ENCODE measurements around the gene RECK. TPM values are rescaled to one million over a fixed set of nuclear protein-coding genes. Genes with fewer than 3 reads are reported as not detected.
A peak's percentile ranks its signal among the peaks of the same experiment; 100 is the strongest.
"Not testable (repeated sequence)": the region's sequence is repeated elsewhere in the genome, so short reads cannot be mapped to it uniquely, and the experiment has no call there.

RECK gene
- total RNA-seq, 1 donor from 2014 or later, result 11.6 TPM

DNA sequence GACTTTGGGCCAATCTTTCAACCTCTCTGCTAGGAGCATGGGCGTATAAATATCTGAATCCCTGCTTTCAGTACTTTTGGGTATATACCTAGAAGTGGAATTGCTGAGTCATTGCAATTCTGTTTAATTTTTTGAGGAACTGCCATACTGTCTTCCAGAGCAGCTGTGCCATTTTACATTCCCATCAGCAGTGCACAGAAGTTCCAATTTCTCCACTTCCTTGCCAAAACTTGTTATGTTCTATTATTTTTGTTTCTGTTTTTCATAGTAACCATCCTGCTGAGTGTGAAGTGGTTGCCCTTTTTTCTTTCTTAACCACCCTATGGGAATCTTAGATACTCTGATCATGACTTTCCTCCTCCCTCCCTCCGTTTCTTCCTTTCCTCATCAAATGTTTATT lies 121.4 kb downstream of the RECK start:
- DNase-seq (ENCODE audit: low read depth), result no peak

DNA sequence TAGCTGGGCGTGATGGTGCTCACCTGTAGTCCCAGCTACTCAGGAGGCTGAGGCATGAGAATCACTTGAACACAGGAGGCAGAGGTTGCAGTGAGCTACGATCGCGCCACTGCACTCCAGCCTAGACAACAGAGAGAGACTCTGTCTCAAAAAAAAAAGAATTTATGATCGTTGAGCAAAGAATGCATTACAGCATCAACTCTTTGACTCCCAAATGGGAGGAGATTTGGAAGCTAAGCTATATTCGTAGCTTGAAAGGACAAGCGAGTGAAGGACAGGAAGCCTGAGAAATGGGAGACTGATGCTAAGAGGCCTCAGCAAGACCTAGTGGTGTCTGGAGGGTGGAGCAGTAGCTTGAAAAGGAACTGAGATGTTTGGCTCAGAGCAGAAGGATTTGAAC lies 122.2 kb downstream of the RECK start:
- no peak for DNase-seq (ENCODE audit: low read depth)

DNA sequence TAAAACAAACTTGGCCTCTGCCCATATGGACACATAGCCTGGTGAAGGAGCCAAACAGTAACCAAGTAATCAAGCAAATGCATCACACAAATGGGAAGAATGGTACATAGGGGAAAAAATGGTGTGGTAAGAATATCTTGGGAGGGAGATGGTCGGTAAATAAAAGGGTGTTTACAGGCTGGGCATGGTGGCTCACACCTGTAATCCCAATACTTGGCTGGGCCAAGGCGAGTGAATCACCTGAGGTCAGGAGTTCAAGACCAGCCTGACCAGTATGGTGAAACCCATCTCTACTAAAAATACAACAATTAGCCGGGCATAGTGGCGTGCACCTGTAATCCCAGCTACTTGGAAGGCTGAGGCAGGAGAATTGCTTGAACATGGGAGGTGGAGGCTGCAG lies 122.8 kb downstream of the RECK start:
- not testable (repeated sequence) for DNase-seq (ENCODE audit: low read depth)

DNA sequence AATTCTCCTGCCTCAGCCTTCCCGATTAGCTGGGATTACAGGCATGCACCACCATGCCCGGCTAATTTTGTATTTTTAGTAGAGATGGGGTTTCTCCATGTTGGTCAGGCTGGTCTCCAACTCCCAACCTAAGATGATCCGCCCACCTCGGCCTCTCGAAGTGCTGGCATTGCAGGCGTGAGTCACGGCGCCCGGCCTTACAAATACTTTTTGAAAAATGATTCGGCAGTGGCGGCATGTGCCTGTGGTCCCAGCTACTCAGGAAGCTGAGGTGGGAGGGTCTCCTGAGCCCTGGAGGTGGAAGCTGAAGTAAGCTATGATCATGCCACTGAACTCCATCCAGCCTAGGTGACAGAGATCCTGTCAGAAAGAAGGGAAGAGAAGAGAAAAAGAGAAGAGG lies 123.4 kb downstream of the RECK start:
- DNase-seq (ENCODE audit: low read depth), result not testable (repeated sequence)

DNA sequence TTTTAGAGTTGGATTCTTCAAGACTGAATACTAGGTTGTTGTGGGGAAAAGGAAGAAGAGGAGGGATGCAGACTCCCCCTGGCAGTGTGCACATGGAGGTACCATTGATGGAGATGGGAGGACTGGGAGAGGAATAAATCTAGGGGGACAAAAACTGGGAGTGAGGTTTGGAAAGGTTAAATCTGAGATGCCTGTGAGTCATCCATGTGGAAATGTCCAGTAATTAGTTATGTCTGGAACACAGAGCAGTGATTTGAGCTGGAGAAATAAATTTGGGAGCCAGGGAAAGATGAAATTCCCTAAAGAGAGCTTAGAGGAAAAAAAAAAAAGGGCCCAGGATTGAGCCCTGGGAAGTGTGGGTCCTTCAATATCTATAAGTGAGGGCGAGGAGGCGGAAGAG lies 124.5 kb downstream of the RECK start:
- DNase-seq (ENCODE audit: low read depth), result no peak

DNA sequence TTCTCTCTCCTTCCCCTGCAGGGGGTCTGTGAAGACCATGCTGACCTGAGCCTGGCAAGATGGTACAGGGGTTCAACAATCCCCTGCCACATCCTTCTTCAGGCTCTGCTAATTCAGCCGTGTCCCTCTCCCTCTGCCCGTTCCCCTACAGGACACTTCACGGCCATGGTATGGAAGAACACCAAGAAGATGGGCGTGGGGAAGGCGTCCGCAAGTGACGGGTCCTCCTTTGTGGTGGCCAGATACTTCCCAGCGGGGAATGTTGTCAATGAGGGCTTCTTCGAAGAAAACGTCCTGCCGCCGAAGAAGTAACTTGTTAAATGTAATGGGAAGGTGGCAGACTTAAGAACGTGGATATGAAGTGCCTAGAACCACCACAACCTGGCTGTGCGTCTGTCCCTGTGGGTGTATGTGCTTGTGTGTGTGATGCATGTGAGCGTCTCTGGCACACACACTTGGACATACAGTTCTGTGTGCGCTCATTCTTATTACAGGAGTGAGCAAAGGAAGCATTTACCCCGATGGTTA lies 125.6 kb downstream of the RECK start:
- DNase-seq (ENCODE audit: low read depth), result no peak

DNA sequence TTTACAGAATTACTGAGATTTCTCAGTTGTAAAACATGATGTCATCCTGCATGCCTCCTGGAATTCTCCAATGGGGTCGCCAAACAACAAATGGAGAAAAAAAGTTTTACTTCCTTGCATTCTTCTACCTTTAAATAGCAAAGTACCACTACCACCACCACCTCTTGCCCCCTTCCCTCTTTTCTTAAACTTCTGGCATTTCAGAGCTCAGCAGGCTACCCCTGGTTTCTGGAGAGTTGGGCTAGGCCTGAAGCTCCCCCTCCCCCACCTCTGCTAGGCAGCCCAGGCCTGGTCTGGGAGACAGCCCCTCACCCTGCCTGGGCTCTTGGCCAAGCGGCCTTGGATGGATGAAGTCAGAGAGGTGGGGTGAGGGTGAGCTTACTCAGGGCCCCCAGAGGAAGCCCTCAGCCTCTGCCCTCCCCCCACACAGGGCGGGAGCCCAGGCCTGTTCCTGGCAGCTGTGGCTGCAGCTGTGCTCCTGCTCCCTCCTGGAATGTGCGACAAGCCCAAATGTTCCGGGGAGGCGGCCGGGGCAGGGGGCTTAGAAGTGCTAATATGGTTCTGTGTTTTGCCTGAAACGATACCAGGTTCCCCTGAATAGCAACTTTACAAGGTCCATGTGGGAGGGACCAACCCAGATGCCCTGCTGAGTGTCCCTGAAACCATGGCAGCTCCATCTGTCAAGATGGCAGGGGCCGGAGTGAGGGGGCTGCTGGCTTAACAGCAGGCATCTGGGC lies 126.5 kb downstream of the RECK start:
- DNase-seq (ENCODE audit: low read depth), result peak; percentile 79

DNA sequence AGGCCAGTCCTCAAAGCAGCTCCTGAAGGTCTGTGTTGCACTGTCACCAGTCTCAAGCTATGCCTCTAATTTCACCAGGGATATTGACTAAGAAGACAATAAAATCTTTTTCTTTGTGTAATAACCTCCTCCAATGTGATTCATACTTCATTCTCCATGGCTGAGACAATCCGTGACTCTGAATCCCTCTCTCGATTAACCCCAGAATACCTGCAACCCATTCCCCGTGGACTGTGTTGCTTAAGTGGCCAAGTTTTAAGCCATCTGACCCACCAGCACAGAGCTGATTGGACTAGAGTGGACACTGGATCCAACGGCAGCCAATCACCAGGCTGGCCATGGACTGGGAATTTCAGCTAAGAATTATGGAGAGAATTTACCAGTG lies 127.1 kb downstream of the RECK start:
- DNase-seq (ENCODE audit: low read depth), result peak; percentile 74

DNA sequence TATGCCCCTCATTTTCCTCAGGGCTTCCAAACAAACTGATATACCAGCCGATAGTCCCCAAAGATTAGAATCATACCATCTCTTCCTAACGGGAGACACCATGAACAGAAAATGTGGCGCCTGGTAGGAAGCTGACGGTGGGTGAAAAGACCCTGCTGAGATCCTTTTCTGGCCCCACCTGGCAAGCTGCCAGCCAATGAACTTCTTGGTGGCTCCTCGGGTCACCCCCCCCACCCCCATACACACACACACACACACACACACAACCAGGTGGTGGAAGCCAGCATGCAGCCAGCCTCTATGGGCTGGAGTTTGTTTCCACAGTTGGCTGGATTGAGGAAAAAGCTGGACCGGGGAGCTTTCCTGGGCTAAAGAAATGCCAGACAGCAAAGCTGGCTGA lies 127.7 kb downstream of the RECK start:
- no peak for DNase-seq (ENCODE audit: low read depth)

DNA sequence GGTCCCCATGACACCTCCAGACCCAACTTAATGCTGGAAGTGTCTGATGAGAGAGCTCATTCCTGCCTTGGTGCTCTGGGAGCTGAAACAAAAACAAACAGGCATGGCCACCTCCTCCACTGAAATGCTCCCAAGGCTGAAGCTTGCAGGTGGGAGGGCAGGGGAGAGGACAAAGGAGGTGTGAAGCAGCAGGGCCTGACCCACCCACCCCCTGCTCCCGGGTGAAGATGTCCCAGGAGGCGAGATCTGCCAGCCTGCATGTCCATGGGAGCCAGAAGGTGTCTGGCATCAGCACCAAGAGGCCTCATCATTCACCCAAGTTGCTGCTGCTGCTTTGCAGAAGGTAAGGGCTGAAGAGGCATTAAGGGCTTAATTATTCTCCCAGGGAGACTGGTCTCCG lies 128.3 kb downstream of the RECK start:
- DNase-seq (ENCODE audit: low read depth), result no peak

DNA sequence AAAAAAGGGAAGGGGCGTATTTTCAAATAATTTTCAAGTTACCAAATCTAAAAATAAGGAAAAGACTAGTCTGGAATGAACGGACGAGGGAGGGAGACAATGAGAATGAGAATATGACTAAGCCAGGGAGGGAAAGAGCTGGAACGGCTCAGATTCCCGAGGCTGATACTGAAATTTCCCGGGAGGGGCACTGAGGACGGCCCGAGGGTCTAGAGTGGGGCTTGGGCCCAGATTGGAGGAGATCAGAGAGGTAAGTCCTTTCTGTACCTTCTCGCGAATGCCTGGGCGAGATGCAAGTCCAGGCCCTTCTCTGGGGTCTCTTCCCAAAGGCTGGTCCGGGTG lies 129.1 kb downstream of the RECK start:
- DNase-seq (ENCODE audit: low read depth), result no peak

DNA sequence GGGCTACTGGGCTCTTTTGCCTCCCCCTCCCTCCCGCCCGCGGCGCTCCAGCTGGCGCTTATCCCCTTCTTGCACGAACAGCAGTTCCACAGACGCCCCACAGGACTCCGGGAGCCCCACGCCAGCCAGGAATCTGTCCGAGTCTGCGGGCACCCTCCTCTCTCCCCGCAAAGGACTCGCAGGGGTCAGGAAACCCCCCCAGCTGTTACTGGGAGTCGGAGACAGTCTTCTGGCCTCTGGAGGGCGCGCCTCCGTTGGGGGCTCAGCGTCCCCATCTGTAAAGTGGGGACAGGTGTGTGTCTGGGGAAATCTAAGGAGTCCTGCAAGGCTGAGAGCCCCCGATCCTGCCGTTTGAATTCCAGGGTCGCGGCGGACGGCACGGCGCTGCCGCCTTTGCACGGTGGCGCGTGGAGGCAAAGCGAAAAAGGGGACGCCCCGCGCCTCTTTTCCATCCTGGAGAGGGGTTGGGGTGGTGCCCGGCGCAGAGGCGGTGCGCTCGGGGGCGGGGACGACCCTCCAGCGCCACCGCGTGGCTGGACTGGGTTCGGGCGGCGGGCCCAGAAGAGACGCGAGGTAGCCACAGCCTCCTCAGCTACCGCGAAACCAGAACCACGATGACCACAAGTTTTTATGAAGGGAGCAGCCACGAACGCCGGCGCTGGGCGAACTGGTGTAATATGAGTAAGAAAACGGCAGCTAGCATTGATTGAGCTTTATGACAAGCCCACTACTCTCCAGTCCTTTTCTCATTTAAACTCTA lies 129.6 kb downstream of the RECK start:
- DNase-seq (ENCODE audit: low read depth), result peak; percentile 52

DNA sequence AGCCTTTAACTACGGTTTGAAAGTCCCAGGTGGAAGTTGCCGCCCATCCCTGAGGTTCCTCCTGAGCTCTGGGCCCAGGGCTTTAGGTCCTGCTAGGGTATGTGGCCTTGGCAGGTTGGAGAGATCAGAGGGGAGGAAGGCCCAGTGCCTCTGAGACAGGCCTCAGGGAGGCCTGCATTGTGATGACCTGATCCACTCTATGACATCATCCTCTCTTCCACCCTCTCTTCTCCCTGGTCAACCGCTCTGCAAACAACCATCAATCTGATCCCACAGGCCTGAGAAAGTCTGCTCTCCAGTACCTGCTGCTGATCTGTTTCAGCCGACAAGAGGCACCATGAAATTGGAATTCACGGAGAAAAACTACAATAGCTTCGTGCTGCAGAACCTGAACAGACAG lies 132.5 kb downstream of the RECK start, which contains the start of gene CCIN:
CCIN (plus strand) TSS at position 223 of the 400 bp plus-strand sequence; CDS start at position 338, 115 bp downstream.
- DNase-seq (ENCODE audit: low read depth), result no peak

DNA sequence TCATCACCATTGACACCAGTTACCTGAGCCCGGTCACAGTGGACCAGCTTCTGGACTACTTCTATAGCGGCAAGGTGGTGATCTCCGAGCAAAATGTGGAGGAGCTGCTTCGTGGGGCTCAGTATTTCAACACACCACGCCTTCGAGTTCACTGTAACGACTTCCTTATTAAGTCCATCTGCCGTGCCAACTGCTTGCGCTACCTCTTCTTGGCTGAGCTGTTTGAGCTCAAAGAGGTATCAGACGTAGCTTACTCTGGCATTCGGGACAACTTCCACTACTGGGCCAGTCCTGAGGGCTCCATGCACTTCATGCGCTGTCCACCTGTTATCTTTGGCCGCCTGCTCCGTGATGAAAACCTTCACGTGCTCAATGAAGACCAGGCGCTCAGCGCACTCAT lies 133.0 kb downstream of the RECK start:
- no peak for DNase-seq (ENCODE audit: low read depth)

DNA sequence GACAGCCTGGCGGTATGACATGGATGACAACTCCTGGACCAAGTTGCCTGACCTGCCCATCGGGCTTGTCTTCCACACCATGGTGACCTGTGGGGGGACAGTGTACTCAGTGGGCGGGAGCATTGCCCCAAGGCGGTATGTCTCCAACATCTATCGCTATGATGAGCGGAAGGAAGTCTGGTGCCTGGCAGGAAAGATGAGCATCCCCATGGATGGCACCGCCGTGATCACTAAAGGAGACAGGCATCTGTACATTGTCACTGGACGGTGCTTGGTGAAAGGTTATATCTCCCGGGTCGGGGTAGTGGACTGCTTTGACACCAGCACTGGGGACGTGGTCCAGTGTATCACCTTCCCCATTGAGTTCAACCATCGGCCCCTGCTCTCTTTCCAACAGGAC lies 133.8 kb downstream of the RECK start:
- DNase-seq (ENCODE audit: low read depth), result no peak

DNA sequence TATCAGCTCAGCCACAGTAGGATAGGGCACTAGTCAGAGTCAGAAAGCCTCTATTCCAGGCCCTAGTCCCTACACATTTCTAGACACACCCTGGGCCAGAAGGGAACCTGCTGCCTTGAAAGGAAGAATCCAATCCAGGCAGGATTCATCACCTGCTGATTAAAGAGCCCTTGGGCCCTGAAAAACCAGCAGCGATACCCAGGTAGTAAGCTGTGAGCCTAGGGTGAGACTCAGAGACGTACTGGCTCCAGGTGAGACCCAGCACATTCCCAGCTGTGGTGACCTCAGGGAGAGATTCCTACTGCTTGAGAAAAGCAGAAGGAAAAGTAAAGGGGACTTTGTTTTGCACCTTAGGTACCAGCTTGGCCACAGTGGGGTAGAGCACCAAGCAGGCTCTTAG lies 137.1 kb downstream of the RECK start:
- no peak for DNase-seq (ENCODE audit: low read depth)

Other genes starting within 250 kb of the RECK start
- gene NPR2, start 245.3 kb upstream of the RECK start, total RNA-seq, result 13.9 and 35.6 TPM in 2 replicates
- gene SPAG8, start 224.7 kb upstream of the RECK start, total RNA-seq, result 0.80 TPM in 1 of 2 replicates, not detected in the other
- gene HINT2, start 221.9 kb upstream of the RECK start, total RNA-seq, result 12.7 and 25.7 TPM in 2 replicates
- gene FAM221B, start 208.2 kb upstream of the RECK start, total RNA-seq, result not detected in 2 replicates
- gene TMEM8B, start 207.7 kb upstream of the RECK start, total RNA-seq, result 0.69 and 9.4 TPM in 2 replicates
- not detected in 2 replicates for gene OR13J1, start 166.5 kb upstream of the RECK start, total RNA-seq
- 0.45 TPM in 1 of 2 replicates, not detected in the other for gene HRCT1, start 130.7 kb upstream of the RECK start, total RNA-seq
- gene SPAAR, start 127.4 kb upstream of the RECK start, total RNA-seq, result 0.17 TPM in 1 of 2 replicates, not detected in the other
- gene OR2S2, start 78.8 kb upstream of the RECK start, total RNA-seq, result not detected in 2 replicates
- gene GLIPR2, start 99.8 kb downstream of the RECK start, total RNA-seq, result 33.5 and 73.1 TPM in 2 replicates
- gene CCIN, start 132.5 kb downstream of the RECK start, total RNA-seq, result 0.55 and 1.4 TPM in 2 replicates
- 391 and 514 TPM in 2 replicates for gene CLTA, start 154.0 kb downstream of the RECK start, total RNA-seq
- 46.4 and 69.7 TPM in 2 replicates for gene GNE, start 221.5 kb downstream of the RECK start, total RNA-seq

All from renal cortical epithelial cell (primary cell).